SIG-M5 (cell line): Measurements from ENCODE around the gene TRPV5.

Experiments used
- DNase-seq: peaks from one replicate; lab custom pipeline; 2025; lab: John Stamatoyannopoulos, UW

TRPV5 gene

DNA sequence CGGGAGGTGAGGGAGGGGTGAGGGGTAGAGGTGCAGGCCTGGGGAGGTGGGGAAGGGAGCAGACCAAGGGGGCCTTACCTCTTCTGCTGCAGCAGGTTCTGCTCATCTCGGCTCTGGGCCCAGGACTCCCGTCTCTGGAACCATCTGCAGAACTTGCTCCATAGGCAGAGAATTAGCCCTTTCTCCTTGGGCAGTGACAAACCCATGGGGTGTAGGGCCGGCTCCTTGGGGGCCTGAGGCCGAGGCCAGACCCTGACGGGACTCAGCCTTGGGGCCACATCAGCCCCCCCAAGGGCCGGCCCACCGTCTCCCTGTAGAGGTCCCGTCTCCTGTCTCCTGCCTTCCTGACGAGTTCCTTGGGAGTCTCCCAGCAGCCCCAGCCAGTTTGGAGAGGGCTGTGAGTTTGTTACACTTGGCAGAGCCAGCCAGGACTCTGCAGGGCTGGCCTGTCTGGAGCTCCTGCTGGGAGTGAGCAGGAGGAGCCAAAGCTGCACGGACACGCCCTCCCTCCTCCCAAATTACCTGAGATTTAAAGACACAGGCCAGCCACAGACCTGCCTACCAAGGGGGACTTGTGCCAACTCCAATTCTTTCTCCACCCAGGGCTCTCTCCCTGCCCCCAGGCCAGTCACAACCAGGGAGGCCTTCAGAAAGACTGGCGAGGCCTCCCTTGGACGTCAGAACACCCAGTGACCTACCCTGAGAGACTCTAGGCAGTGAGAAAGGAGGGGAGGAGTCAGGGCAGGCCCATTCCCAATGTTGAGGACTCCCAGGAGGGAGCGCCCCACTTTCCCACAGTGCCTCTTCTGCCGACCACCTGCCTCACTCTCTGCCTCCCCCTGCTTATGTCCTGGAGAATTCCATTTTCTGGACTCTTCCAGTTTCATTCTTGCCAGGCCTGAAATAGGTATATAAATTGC, 48.0 kb downstream of the TRPV5 start, which contains the start of gene TRPV6:
TSS of gene TRPV6 (minus strand) at position 435 of the 920 bp plus-strand sequence.
- no peak for DNase-seq

DNA sequence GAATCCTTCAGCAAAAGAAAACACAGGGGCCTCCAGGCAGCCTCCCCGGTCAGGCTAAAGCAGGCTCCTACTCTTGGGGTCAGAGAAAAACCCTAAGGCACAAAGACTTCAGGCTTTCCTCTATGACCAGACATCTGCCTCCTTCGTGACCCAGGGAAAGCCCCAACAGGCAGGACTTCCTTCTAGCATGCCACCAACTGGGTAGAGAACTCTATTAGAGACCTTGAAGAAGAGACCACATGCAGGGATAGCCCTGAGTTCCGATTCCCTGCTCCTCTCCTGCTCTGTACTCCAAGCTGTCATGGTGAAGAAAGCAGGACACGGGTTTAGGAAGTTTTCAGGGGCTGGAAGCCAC, 49.3 kb downstream of the TRPV5 start:
- no peak for DNase-seq

DNA sequence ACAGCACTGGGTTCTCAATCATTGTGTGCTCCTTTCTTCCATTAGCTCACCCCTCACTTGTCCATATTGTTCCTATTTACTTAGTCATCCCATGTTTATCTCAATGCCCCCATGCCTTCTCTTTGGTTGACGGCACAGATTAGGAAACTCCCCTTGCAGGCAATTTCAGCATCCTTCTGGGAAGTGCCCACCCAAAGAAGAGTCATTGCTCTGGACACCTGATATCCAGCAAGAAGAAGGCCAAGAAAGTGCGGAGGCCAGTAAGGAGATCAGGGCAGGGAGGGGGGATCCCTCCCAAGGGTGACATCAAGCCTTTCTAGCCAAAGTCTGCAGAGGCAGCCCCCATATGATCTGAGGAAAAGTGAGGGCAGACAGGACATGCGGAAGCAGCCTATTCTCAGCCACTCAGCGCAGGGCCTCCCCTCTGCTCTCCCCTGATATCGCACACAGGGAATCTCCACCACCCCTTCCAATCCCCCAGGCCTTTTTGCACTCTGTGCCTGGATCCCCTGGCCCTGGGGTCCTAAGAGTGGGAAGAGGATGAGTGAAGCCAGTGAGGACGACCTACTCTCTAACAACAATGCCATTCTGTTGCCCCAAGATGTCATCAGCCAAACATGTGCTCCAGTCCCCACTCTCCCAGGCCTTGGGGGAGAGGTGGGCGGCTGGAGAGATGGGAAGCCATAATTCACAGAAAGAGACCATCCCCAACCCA, 49.8 kb downstream of the TRPV5 start:
- no peak for DNase-seq

DNA sequence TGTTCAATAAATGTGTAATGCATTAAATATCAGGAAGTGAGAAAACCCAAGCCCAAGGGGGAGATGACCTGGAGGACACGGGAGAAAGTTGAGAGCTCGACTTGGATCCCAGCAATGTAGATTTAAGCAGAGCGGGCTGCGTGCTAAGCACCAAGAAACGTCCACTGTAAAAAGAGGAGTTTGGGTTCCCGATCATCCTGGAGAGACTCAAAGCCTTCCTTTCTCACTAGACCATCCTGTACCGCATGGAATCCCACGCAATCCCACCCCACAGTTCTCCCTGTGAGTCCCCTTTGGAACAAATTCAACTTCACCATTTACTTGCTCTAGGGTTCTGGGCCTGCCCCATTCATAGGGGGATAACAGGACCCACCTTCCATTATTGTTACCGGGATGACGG, 50.4 kb downstream of the TRPV5 start:
- DNase-seq: no peak

- no peak for DNase-seq
These were observed 51.2 kb downstream of the TRPV5 start for GRCh38 chr7:142882338-142882678.

- DNase-seq: no peak
These were observed 51.8 kb downstream of the TRPV5 start for GRCh38 chr7:142881586-142882337.

GRCh38 chr7:142880876-142881505, 52.6 kb downstream of the TRPV5 start:
- no peak for DNase-seq

DNA sequence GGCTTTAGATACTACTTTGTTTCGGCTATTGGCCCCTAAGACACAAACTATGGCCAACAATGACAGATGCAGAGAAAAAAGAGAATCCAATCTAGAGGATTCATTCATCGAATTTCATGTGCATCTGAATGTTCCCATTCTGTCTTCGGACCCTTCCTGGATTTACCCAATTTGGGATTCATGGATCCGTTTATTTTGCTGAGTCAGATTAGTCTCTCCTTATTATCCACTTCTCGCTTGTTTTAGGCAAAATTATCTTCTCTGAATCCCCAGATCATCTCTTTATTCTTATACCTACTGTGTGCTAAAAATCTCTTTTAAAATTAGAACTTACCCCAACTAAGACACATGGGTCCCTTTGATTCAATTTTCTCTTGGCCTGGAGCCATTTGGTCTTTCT, 54.5 kb downstream of the TRPV5 start:
- DNase-seq: no peak

- no peak for DNase-seq
These were observed 55.2 kb downstream of the TRPV5 start for GRCh38 chr7:142878315-142878714.

- DNase-seq: no peak
These were observed 56.3 kb downstream of the TRPV5 start for GRCh38 chr7:142876991-142877910.

GRCh38 chr7:142876236-142876960, 57.1 kb downstream of the TRPV5 start:
- no peak for DNase-seq

- no peak for DNase-seq
These were observed 58.1 kb downstream of the TRPV5 start for GRCh38 chr7:142875456-142875855.

DNA sequence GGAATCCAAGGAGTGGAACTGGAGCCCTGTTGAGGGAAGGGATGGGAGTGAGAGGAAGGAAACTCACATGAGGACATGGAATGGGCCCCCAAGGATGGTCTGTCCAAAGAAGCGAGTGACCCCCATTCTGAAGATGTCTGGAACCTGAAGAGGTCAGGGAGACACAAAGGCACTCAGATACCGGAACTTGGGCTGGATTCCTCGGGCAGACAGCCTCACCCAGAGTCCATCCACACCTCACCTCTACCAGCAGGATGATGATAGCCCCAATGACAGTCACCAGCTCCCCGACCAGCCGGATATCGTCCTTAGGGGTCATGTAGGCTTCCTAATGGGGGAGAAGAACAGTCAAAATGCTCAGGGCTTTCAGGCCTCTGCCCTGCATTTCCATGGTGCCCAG, 58.7 kb downstream of the TRPV5 start:
- DNase-seq: no peak

- DNase-seq: no peak
These were observed 59.1 kb downstream of the TRPV5 start for GRCh38 chr7:142874409-142874808.

- DNase-seq: no peak
These were observed 59.7 kb downstream of the TRPV5 start for GRCh38 chr7:142873871-142874270.

- no peak for DNase-seq
These were observed 60.2 kb downstream of the TRPV5 start for GRCh38 chr7:142873281-142873784.

GRCh38 chr7:142872106-142872675, 61.4 kb downstream of the TRPV5 start:
- DNase-seq: no peak

DNA sequence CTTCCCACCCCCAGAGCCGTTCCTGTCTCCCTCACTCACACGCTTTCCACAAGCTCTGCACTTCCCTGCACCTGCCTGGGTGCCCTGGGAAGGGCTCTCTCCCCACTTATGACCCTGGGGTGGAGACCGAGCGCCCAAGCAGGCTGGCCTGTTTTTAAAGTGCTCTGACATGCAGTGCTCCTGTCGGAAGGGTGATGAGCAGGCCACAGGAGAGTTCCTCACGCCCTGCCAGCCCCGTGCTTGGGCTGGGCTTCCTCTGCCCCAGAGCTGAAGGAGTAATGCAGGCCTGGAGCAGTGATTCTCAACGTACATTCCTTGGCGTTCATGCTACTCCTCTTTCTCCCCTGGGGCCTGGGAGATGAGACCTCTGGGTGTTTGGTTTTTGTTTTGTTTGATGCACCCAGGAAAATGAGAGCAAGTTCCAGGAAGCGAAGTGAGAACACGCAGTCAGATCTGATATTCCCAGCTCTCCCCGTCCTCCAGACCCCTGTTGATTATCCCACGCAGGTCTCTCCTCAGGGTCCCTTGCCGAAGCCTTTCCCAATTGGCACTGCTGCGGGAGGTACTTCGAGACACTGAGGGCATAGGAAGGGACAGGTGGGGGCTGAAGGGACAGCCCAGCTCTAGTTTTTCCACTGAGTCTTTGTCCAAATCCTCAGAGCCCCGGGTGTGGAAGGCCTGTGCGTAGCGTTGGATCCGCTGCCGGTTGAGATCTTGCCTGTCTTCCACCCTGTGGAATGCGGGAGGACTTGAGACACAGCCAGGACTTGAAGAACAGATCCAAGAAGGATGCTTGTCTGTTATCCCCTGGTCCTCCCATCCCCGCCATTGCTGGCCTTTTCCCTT, 62.1 kb downstream of the TRPV5 start:
- DNase-seq: no peak
